Liver (tissue), 9 donors: ENCODE results near the gene KLF11. TPM values are rescaled to one million over a fixed set of nuclear protein-coding genes. Genes with fewer than 3 reads are reported as not detected.

ENCODE experiments used
- DNase-seq: peaks from one replicate; pipeline ENCODE4 v3.0.0-alpha.2; 2017; ENCODE audit warnings: low spot score
- H3K27ac ChIP-seq, 2 donors: one replicate each; pipeline ENCODE4 v1.7.0; 2013; ENCODE audit warnings: inconsistent platforms in 2 of 2, low read length in 2 of 2, control low read depth in 1 of 2, low read depth in 1 of 2, mild to moderate bottlenecking in 1 of 2
- H3K27me3 ChIP-seq, 4 donors: one replicate each; pipeline versions ENCODE4 v1.6.1 to v1.7.0; 2013; ENCODE audit warnings: low read length in 3 of 4, inconsistent platforms in 1 of 4, mild to moderate bottlenecking in 1 of 4, moderate library complexity in 1 of 4; ENCODE audit not compliant: control insufficient read depth in 4 of 4, insufficient read depth in 4 of 4
- H3K36me3 ChIP-seq, 4 donors: one replicate each; pipeline versions ENCODE4 v1.6.1 to v1.7.0; 2013; ENCODE audit warnings: low read length in 3 of 4, mild to moderate bottlenecking in 3 of 4, low read depth in 1 of 4, moderate library complexity in 1 of 4; ENCODE audit not compliant: control insufficient read depth in 4 of 4, insufficient read depth in 3 of 4
- H3K4me1 ChIP-seq, 4 donors: one replicate each; pipeline versions ENCODE4 v1.6.1 to v1.7.0; 2013; ENCODE audit warnings: low read length in 3 of 4, mild to moderate bottlenecking in 3 of 4, moderate library complexity in 1 of 4; ENCODE audit not compliant: control insufficient read depth in 4 of 4, insufficient read depth in 4 of 4
- H3K4me3 ChIP-seq, 3 donors: one replicate each; pipeline versions ENCODE4 v1.6.1 to v1.7.0; 2013; ENCODE audit warnings: low read length in 3 of 3, control low read depth in 1 of 3, low read depth in 1 of 3, mild to moderate bottlenecking in 1 of 3
- H3K9ac ChIP-seq, 2 donors: one replicate each; pipeline ENCODE4 v1.7.0; 2013; ENCODE audit warnings: low read length in 2 of 2, mild to moderate bottlenecking in 2 of 2, moderate library complexity in 2 of 2, control low read depth in 1 of 2, low read depth in 1 of 2
- H3K9me3 ChIP-seq, 4 donors: one replicate each; pipeline versions ENCODE4 v1.6.1 to v1.7.0; 2013; ENCODE audit warnings: low read length in 3 of 4; ENCODE audit not compliant: control insufficient read depth in 4 of 4
- ATF3 ChIP-seq: IDR thresholded peaks from 2 replicates; pipeline ENCODE4 v1.6.1; 2016; ENCODE audit warnings: antibody characterized with exemption
- CTCF ChIP-seq: fragments of 150-350 bp; IDR thresholded peaks from 2 replicates; pipeline ENCODE4 v1.5.1; 2017; ENCODE audit warnings: improper control_type of control experiment, low read depth, low read length; ENCODE audit not compliant: missing input control
- EGR1 ChIP-seq, 2 donors: IDR thresholded peaks; 2 replicates each; pipeline ENCODE4 v1.6.1; 2016 to 2018; ENCODE audit warnings: antibody characterized with exemption in 2 of 2, low read depth in 2 of 2
- FOXA1 ChIP-seq: IDR thresholded peaks from 2 replicates; pipeline ENCODE4 v1.6.1; 2016; ENCODE audit warnings: antibody characterized with exemption
- FOXA2 ChIP-seq: IDR thresholded peaks from 2 replicates; pipeline ENCODE4 v1.6.1; 2016; ENCODE audit warnings: antibody characterized with exemption
- GABPA ChIP-seq, 2 donors: IDR thresholded peaks in 1 of 2; conservative IDR thresholded peaks in 1 of 2; 2 replicates each; pipeline ENCODE4 v1.6.1; 2016; ENCODE audit warnings: antibody characterized with exemption in 2 of 2, mild to moderate bottlenecking in 1 of 2, moderate library complexity in 1 of 2
- HNF4A ChIP-seq, 2 donors: conservative IDR thresholded peaks; 2 replicates each; pipeline ENCODE4 v1.6.1; 2016; ENCODE audit warnings: antibody characterized with exemption in 2 of 2, mild to moderate bottlenecking in 2 of 2
- HNF4G ChIP-seq: IDR thresholded peaks from 2 replicates; pipeline ENCODE4 v1.6.1; 2016; ENCODE audit warnings: antibody characterized with exemption
- JUND ChIP-seq, 2 donors: IDR thresholded peaks; 2 replicates each; pipeline ENCODE4 v1.6.1; 2016; ENCODE audit warnings: antibody characterized with exemption in 2 of 2
- MAX ChIP-seq: IDR thresholded peaks from 2 replicates; pipeline ENCODE4 v1.6.1; 2016; ENCODE audit warnings: antibody characterized with exemption
- NR2F2 ChIP-seq: IDR thresholded peaks from 2 replicates; pipeline ENCODE4 v1.6.1; 2016; ENCODE audit warnings: antibody characterized with exemption
- RAD21 ChIP-seq, 2 donors: IDR thresholded peaks; 2 replicates each; pipeline ENCODE4 v1.6.1; 2016; ENCODE audit warnings: antibody characterized with exemption in 2 of 2, mild to moderate bottlenecking in 2 of 2
- REST ChIP-seq: IDR thresholded peaks from 2 replicates; pipeline ENCODE4 v1.6.1; 2016; ENCODE audit warnings: antibody characterized with exemption, mild to moderate bottlenecking
- RXRA ChIP-seq, 2 donors: IDR thresholded peaks; 2 replicates each; pipeline ENCODE4 v1.6.1; 2017 to 2018; ENCODE audit warnings: antibody characterized with exemption in 2 of 2, mild to moderate bottlenecking in 1 of 2
- SP1 ChIP-seq: IDR thresholded peaks from 2 replicates; pipeline ENCODE4 v1.6.1; 2018; ENCODE audit warnings: antibody characterized with exemption, mild to moderate bottlenecking
- TAF1 ChIP-seq: conservative IDR thresholded peaks from 2 replicates; pipeline ENCODE4 v1.6.1; 2016; ENCODE audit warnings: antibody characterized with exemption, mild to moderate bottlenecking
- YY1 ChIP-seq: IDR thresholded peaks from 2 replicates; pipeline ENCODE4 v1.6.1; 2016; ENCODE audit warnings: antibody characterized with exemption, mild to moderate bottlenecking
- ZBTB33 ChIP-seq: IDR thresholded peaks from 2 replicates; pipeline ENCODE4 v1.6.1; 2016; ENCODE audit warnings: antibody characterized with exemption
- WGBS: extraction: QIAGEN DNeasy Blood & Tissue Kit; methylation state at CpG from one replicate; pipeline ENCODE4 v1.1.7; 2013; 5-methylcytosine and 5-hydroxymethylcytosine counted together
- polyA plus RNA-seq, 2 donors: library from polyadenylated mRNA; stranded (reverse) in 1 of 2; unstranded in 1 of 2; fragments of 200-250 nt in 1 of 2; fragments of >200 nt in 1 of 2; fragmentation: Nextera tagmentation in 1 of 2; extraction: Ambion mirVana in 1 of 2; gene quantifications; one replicate each; pipeline versions ENCODE4 v1.2.1 to v1.2.3, GENCODE V29; 2013 to 2015
- total RNA-seq, 2 donors: library from RNA; depleted of rRNA; stranded (reverse); fragments of >200 nt; gene quantifications; one replicate each; pipeline ENCODE4 v1.2.3, GENCODE V29; 2014
- donor health status: healthy.
- donor health status: healthy.
- donor health status: healthy.
- donor health status: healthy.
- donor health status: healthy.

KLF11 gene
- total and polyA plus RNA-seq, 4 donors = 10.5 to 43.0 (median 14.5) TPM

- Histone ChIP-seq H3K9ac (no peak overlapping the region), H3K27ac (no peak overlapping the region), H3K9me3 (no peaks in the 10 kb centered on the region), H3K27me3 (no peaks in the 10 kb centered on the region), H3K4me3 (no peak overlapping the region), H3K36me3 (peaks cover 2 to 12% (median 5%) of the 10 kb centered on the region in 4 donors), H3K4me1 (peaks cover 4 to 8% (median 6%) of the 10 kb centered on the region in 4 donors)
- 96% methylated on average over 9 of the region's 9 CpGs for WGBS
- no peak for DNase-seq
- TF ChIP-seq RXRA (IDR thresholded peaks at IDR 0.05) = no peak
- TF ChIP-seq RAD21 (IDR thresholded peaks at IDR 0.05) = no peak
- no peak for TF ChIP-seq MAX
- TF ChIP-seq REST = no peak
- no peak for TF ChIP-seq ZBTB33
- TF ChIP-seq JUND (IDR thresholded peaks at IDR 0.05) = no peak
- no peak for TF ChIP-seq EGR1 (IDR thresholded peaks at IDR 0.05; ENCODE audit: low read depth in 2 of 2)
- no peak for TF ChIP-seq TAF1
- no peak for TF ChIP-seq HNF4G
- TF ChIP-seq FOXA2 = no peak
- no peak for TF ChIP-seq SP1
- TF ChIP-seq ATF3 = no peak
- no peak for TF ChIP-seq CTCF
- no peak for TF ChIP-seq GABPA (IDR thresholded peaks at IDR 0.05 in 1 of 2, conservative IDR thresholded peaks at IDR 0.05 in 1 of 2)
- no peak for TF ChIP-seq NR2F2
- no peak for TF ChIP-seq HNF4A (conservative IDR thresholded peaks at IDR 0.05)
- no peak for TF ChIP-seq FOXA1
- TF ChIP-seq YY1 = no peak
Observed at GRCh38 chr2:10002681-10003080, 40.7 kb upstream of the KLF11 start.
